PC-3 (cell line): ENCODE data around the gene ACAD8. TPM values are rescaled to one million over a fixed set of nuclear protein-coding genes. Genes with fewer than 3 reads are reported as not detected.
A peak's percentile ranks its signal among the peaks of the same experiment; 100 is the strongest.

Experiments
- ATAC-seq: fragments of 200-7000 bp; cut with Tn5 transposase; 2 replicates; pipeline ENCODE4 v1.9.1; 2020; ENCODE audit warnings: mild to moderate bottlenecking, moderate library complexity
- BruUV-seq: library from RNA; stranded (reverse); fragments of 400-500 nt; replicated peaks from 2 replicates; lab custom pipeline; 2021; lab: Mats Ljungman, UMichigan
- CTCF ChIA-PET: fragments of 300-600 bp; sonication (Branson Sonifier 250); formaldehyde crosslinking; loops from one replicate; lab custom pipeline; 2022; ENCODE audit warnings: antibody characterized with exemption; lab: Charles Lee
- POLR2A ChIA-PET: fragments of 300-600 bp; sonication (Branson Sonifier 250); formaldehyde crosslinking; loops from one replicate; lab custom pipeline; 2022; ENCODE audit warnings: antibody characterized with exemption; ENCODE audit not compliant: unreplicated experiment; lab: Charles Lee
- DNase-seq: peaks from one replicate; pipeline ENCODE4 v3.0.0-alpha.2; 2015
- H2AFZ ChIP-seq: fragments of 300-600 bp; sonication (generic); 2 replicates; pipeline ENCODE4 v1.6.0; 2016; ENCODE audit warnings: antibody characterized with exemption, low read length
- H3F3A ChIP-seq: fragments of 300-600 bp; sonication (generic); one replicate; pipeline ENCODE4 v1.6.0; 2017; ENCODE audit warnings: antibody characterized with exemption, low read length, control low read depth, mild to moderate bottlenecking; ENCODE audit not compliant: unreplicated experiment
- H3K27ac ChIP-seq: fragments of 300-600 bp; sonication (generic); 2 replicates; pipeline ENCODE4 v1.5.1; 2016; ENCODE audit warnings: mild to moderate bottlenecking, low read length
- H3K27me3 ChIP-seq: fragments of 300-600 bp; sonication (generic); 2 replicates; pipeline ENCODE4 v1.6.1; 2016; ENCODE audit warnings: low read length, mixed read lengths
- H3K36me3 ChIP-seq: fragments of 300-600 bp; sonication (generic); 2 replicates; pipeline ENCODE4 v1.6.1; 2016; ENCODE audit warnings: low read depth, mixed run types, low read length, mixed read lengths
- H3K4me1 ChIP-seq: fragments of 300-600 bp; sonication (generic); 2 replicates; pipeline ENCODE4 v1.5.1; 2016; ENCODE audit warnings: low read length; ENCODE audit not compliant: insufficient read depth
- H3K4me2 ChIP-seq: fragments of 300-600 bp; sonication (generic); 2 replicates; pipeline ENCODE4 v1.6.0; 2016; ENCODE audit warnings: low read length
- H3K4me3 ChIP-seq: fragments of 300-600 bp; sonication (generic); 2 replicates; pipeline ENCODE4 v1.5.1; 2016; ENCODE audit warnings: mild to moderate bottlenecking, low read length, mixed read lengths
- H3K79me2 ChIP-seq: fragments of 300-600 bp; sonication (generic); 2 replicates; pipeline ENCODE4 v1.6.1; 2017; ENCODE audit warnings: low read length, mixed read lengths
- H3K9ac ChIP-seq: fragments of 300-600 bp; sonication (generic); 2 replicates; pipeline ENCODE4 v1.6.0; 2016; ENCODE audit warnings: mild to moderate bottlenecking, low read length
- H3K9me2 ChIP-seq: fragments of 300-600 bp; sonication (generic); replicated peaks from 2 replicates; pipeline ENCODE4 v1.6.1; 2016; ENCODE audit warnings: mixed run types, low read length, mixed read lengths
- H3K9me3 ChIP-seq: fragments of 300-600 bp; sonication (generic); 2 replicates; pipeline ENCODE4 v1.6.1; 2016; ENCODE audit warnings: low read length, mixed read lengths
- H4K20me1 ChIP-seq: fragments of 300-600 bp; sonication (generic); 2 replicates; pipeline ENCODE4 v1.6.1; 2016; ENCODE audit warnings: low read length, mixed read lengths
- CTCF ChIP-seq: fragments of 300-600 bp; sonication (generic); conservative IDR thresholded peaks from 2 replicates; pipeline ENCODE4 v1.5.1; 2017; ENCODE audit warnings: antibody characterized with exemption, low read depth, mild to moderate bottlenecking, low read length
- EZH2 ChIP-seq: fragments of 300-600 bp; sonication (generic); IDR thresholded peaks from one replicate; pipeline ENCODE4 v1.6.1; 2017; ENCODE audit warnings: antibody characterized with exemption, mild to moderate bottlenecking, low read length; ENCODE audit not compliant: unreplicated experiment
- EZH2phosphoT487 ChIP-seq: fragments of 300-600 bp; sonication (generic); IDR thresholded peaks from 2 replicates; pipeline ENCODE4 v1.6.1; 2018; ENCODE audit warnings: mild to moderate bottlenecking, antibody characterized with exemption, low read length, borderline replicate concordance
- intact Hi-C: fragments of 100-400 bp; cut with micrococcal nuclease; formaldehyde crosslinking; loops from 2 replicates; pipeline ENCODE4 v1.9.0; 2023
- total RNA-seq: library from RNA; depleted of rRNA; stranded (reverse); fragments of >200 nt; gene quantifications from 2 replicates; pipeline ENCODE4 v1.2.3, GENCODE V29; 2014

The ACAD8 gene
- total RNA-seq, 1 experiment from 2014 or later: 22.6 TPM

GRCh38 chr11:134261626-134262488 lies 8.5 kb downstream of the ACAD8 start:
- TF ChIP-seq CTCF (peak; percentile 92), EZH2 (no peak)
- Histone ChIP-seq H3K36me3 (peaks cover 8% of the 10 kb centered on the region; the same call in 1 of the 2 replicates), H3K4me2 (no peak overlapping the region), H3K27me3 (no peaks in the 10 kb centered on the region), H2AFZ (no peak overlapping the region), H3K27ac (no peak overlapping the region), H3K79me2 (no peaks in the 10 kb centered on the region), H3K4me3 (no peak overlapping the region), H3K4me1 (peaks cover 20% of the 10 kb centered on the region), H3K9me2 (no peaks in the 10 kb centered on the region), H3K9ac (no peak overlapping the region), H3K9me3 (no peaks in the 10 kb centered on the region), H4K20me1 (no peaks in the 10 kb centered on the region), H3F3A (no peaks in the 10 kb centered on the region)
- intact Hi-C loops: no loop called here
- ATAC-seq (peak; percentile 23; the same call in 1 of the 2 replicates), DNase-seq (peak; percentile 65)
- BruUV-seq: no TSS peak
- ChIA-PET CTCF (no interaction called here), POLR2A (interaction anchor here (0.5 kb wide), 1 partner anchor 48 kb away, joined by 3 read pairs; no protein-coding TSS in a partner anchor)

- H3K4me2 ChIP-seq: no peak overlapping the region
- H3K4me1 ChIP-seq: peaks cover 32% of the 10 kb centered on the region
- ATAC-seq: no peak
- intact Hi-C loops: no loop called here
- no peaks in the 10 kb centered on the region for H4K20me1 ChIP-seq
- POLR2A ChIA-PET: no interaction called here
- H3K9me3 ChIP-seq: no peaks in the 10 kb centered on the region
- H2AFZ ChIP-seq: no peak overlapping the region
- no peak overlapping the region for H3K4me3 ChIP-seq
- no TSS peak for BruUV-seq
- no peak overlapping the region for H3K27ac ChIP-seq
- no peak overlapping the region for H3K9ac ChIP-seq
- H3F3A ChIP-seq: peaks cover 6% of the 10 kb centered on the region
- H3K36me3 ChIP-seq: peaks cover 3% of the 10 kb centered on the region; the same call in 1 of the 2 replicates
- no peak for DNase-seq
- no peaks in the 10 kb centered on the region for H3K9me2 ChIP-seq
- CTCF ChIA-PET: no interaction called here
- no peak for TF ChIP-seq EZH2phosphoT487
- TF ChIP-seq EZH2: no peak
- no peak for TF ChIP-seq CTCF
- no peaks in the 10 kb centered on the region for H3K27me3 ChIP-seq
- H3K79me2 ChIP-seq: no peaks in the 10 kb centered on the region
These were observed 11.8 kb downstream of the ACAD8 start for GRCh38 chr11:134264966-134265764.
